SU-DHL-6 (cell line): ENCODE data around the gene TELO2.

ENCODE experiments used
- H2AFZ ChIP-seq: fragments of 200-600 bp; sonication (generic); 2 replicates; pipeline ENCODE4 v1.6.1; 2014; ENCODE audit warnings: low read depth, mild to moderate bottlenecking, moderate library complexity, mixed read lengths, antibody characterized with exemption, low read length; ENCODE audit not compliant: severe bottlenecking
- H3F3A ChIP-seq: fragments of 200-600 bp; shearing (Covaris generic); 2 replicates; pipeline ENCODE4 v1.6.0; 2016; ENCODE audit warnings: antibody characterized with exemption, mild to moderate bottlenecking; ENCODE audit not compliant: insufficient read depth
- H3K27ac ChIP-seq: fragments of 200-600 bp; sonication (generic); 2 replicates; pipeline ENCODE4 v1.5.1; 2016; ENCODE audit warnings: low read depth, mild to moderate bottlenecking, low read length, moderate library complexity, mixed read lengths
- H3K27me3 ChIP-seq: fragments of 200-600 bp; sonication (generic), shearing (Covaris generic); 2 replicates; pipeline ENCODE4 v1.6.0; 2014; ENCODE audit warnings: mild to moderate bottlenecking, low read length
- H3K36me3 ChIP-seq: fragments of 200-600 bp; sonication (generic); 2 replicates; pipeline ENCODE4 v1.6.1; 2014; ENCODE audit warnings: mild to moderate bottlenecking, low read length, mixed read lengths
- H3K4me2 ChIP-seq: fragments of 300-600, 200-600 bp; shearing (Covaris generic), sonication (generic); 2 replicates; pipeline ENCODE4 v1.6.0; 2014; ENCODE audit warnings: low read length, low read depth, mild to moderate bottlenecking; ENCODE audit not compliant: poor library complexity, severe bottlenecking
- H3K4me3 ChIP-seq: fragments of 200-600 bp; sonication (generic); 2 replicates; pipeline ENCODE4 v1.5.1; 2014; ENCODE audit warnings: antibody characterized with exemption, low read length, mild to moderate bottlenecking, mixed read lengths; ENCODE audit not compliant: insufficient read depth, poor library complexity, severe bottlenecking
- H3K79me2 ChIP-seq: fragments of 200-600 bp; sonication (generic); 2 replicates; pipeline ENCODE4 v1.6.1; 2014; ENCODE audit warnings: mild to moderate bottlenecking, low read length, moderate library complexity; ENCODE audit not compliant: insufficient read depth
- H3K9ac ChIP-seq: fragments of 200-600 bp; sonication (generic); 2 replicates; pipeline ENCODE4 v1.7.0; 2014; ENCODE audit warnings: mild to moderate bottlenecking, low read length
- H3K9me2 ChIP-seq: fragments of 200-600 bp; sonication (generic); replicated peaks from 2 replicates; pipeline ENCODE4 v1.6.1; 2014; ENCODE audit warnings: low read length; ENCODE audit not compliant: insufficient read depth
- H3K9me3 ChIP-seq: fragments of 200-600 bp; sonication (generic); 2 replicates; pipeline ENCODE4 v1.6.1; 2014; ENCODE audit warnings: low read length, mixed read lengths; ENCODE audit not compliant: insufficient read depth
- H4K20me1 ChIP-seq: fragments of 200-600 bp; sonication (generic); 2 replicates; pipeline ENCODE4 v1.6.1; 2014; ENCODE audit warnings: low read depth, mild to moderate bottlenecking, antibody characterized with exemption, low read length, moderate library complexity, mixed read lengths
- CTCF ChIP-seq: fragments of 200-600 bp; sonication (generic); IDR thresholded peaks from one replicate; pipeline ENCODE4 v1.5.1; 2017; ENCODE audit warnings: antibody characterized with exemption, mild to moderate bottlenecking, low read length, moderate library complexity; ENCODE audit not compliant: insufficient read depth, poor library complexity, severe bottlenecking
- EZH2phosphoT487 ChIP-seq: fragments of 200-600 bp; sonication (generic), shearing (Covaris generic); conservative IDR thresholded peaks from 2 replicates; pipeline ENCODE4 v1.6.1; 2018; ENCODE audit warnings: mild to moderate bottlenecking, antibody characterized with exemption, low read length, moderate library complexity, mixed read lengths

The TELO2 gene

GRCh38 chr16:1452530-1452929 lies 40.6 kb upstream of the TELO2 start:
- no peaks in the 10 kb centered on the region for H3K36me3 ChIP-seq
- H3K4me2 ChIP-seq = no peak overlapping the region
- no peak for TF ChIP-seq CTCF
- TF ChIP-seq EZH2phosphoT487 = no peak

GRCh38 chr16:1453316-1453715 lies 39.8 kb upstream of the TELO2 start:
- H3K9me3 ChIP-seq = no peaks in the 10 kb centered on the region
- TF ChIP-seq EZH2phosphoT487 (no peak), CTCF (no peak)
- H2AFZ ChIP-seq = no peak overlapping the region
- no peaks in the 10 kb centered on the region for H3K36me3 ChIP-seq
- no peaks in the 10 kb centered on the region for H3F3A ChIP-seq
- H3K27ac ChIP-seq = no peak overlapping the region
- H3K79me2 ChIP-seq = no peaks in the 10 kb centered on the region
- H4K20me1 ChIP-seq = no peaks in the 10 kb centered on the region
- no peaks in the 10 kb centered on the region for H3K27me3 ChIP-seq
- no peak overlapping the region for H3K4me2 ChIP-seq
- no peaks in the 10 kb centered on the region for H3K9me2 ChIP-seq
- no peak overlapping the region for H3K9ac ChIP-seq
- H3K4me3 ChIP-seq = no peak overlapping the region

More at GRCh38 chr16:1452530-1452929, 40.6 kb upstream of the TELO2 start:
- Histone ChIP-seq H3K27ac (no peak overlapping the region), H3K9me3 (no peaks in the 10 kb centered on the region), H3F3A (no peaks in the 10 kb centered on the region), H3K4me3 (no peak overlapping the region), H3K27me3 (no peaks in the 10 kb centered on the region), H3K79me2 (no peaks in the 10 kb centered on the region), H4K20me1 (no peaks in the 10 kb centered on the region), H3K9me2 (no peaks in the 10 kb centered on the region), H2AFZ (no peak overlapping the region), H3K9ac (no peak overlapping the region)

- Histone ChIP-seq H3K4me2 (no peak overlapping the region), H3K36me3 (no peaks in the 10 kb centered on the region), H4K20me1 (no peaks in the 10 kb centered on the region), H2AFZ (no peak overlapping the region), H3K9me3 (no peaks in the 10 kb centered on the region), H3K79me2 (no peaks in the 10 kb centered on the region), H3F3A (no peaks in the 10 kb centered on the region), H3K27ac (no peak overlapping the region), H3K9ac (no peak overlapping the region), H3K9me2 (no peaks in the 10 kb centered on the region), H3K27me3 (no peaks in the 10 kb centered on the region), H3K4me3 (no peak overlapping the region)
- no peak for TF ChIP-seq CTCF
- no peak for TF ChIP-seq EZH2phosphoT487
Measured at GRCh38 chr16:1454561-1454960, 38.6 kb upstream of the TELO2 start.
